Hepatocyte (in vitro differentiated cells): ENCODE results near the gene SYT1.

Experiments used
- CTCF ChIP-seq: fragments of 200-600 bp; sonication (generic); IDR thresholded peaks from 2 replicates; pipeline ENCODE4 v1.5.1; 2016; ENCODE audit warnings: antibody characterized with exemption, mild to moderate bottlenecking; ENCODE audit not compliant: poor library complexity
- EZH2phosphoT487 ChIP-seq: fragments of 200-600 bp; sonication (generic); IDR thresholded peaks from one replicate; pipeline ENCODE4 v1.6.1; 2018; ENCODE audit warnings: antibody characterized with exemption, mild to moderate bottlenecking, low read depth, moderate library complexity; ENCODE audit not compliant: unreplicated experiment, severe bottlenecking

GRCh38 chr12:79082595-79082994, 218.0 kb downstream of the SYT1 start:
- TF ChIP-seq EZH2phosphoT487 = no peak
- no peak for TF ChIP-seq CTCF
